OCI-M2 (cell line): ENCODE measurements around the gene TNFRSF19.
A peak's percentile ranks its signal among the peaks of the same experiment; 100 is the strongest.

ENCODE experiments used
- DNase-seq: peaks from one replicate; lab custom pipeline; 2025; ENCODE audit not compliant: unreplicated experiment; lab: John Stamatoyannopoulos, UW

Gene TNFRSF19

GRCh38 chr13:23600534-23600933 is 30.3 kb downstream of the TNFRSF19 start:
- no peak for DNase-seq

- no peak for DNase-seq
Measured at GRCh38 chr13:23605831-23606230, 35.6 kb downstream of the TNFRSF19 start.

- no peak for DNase-seq
Measured at GRCh38 chr13:23608138-23608537, 37.9 kb downstream of the TNFRSF19 start.

- no peak for DNase-seq
Measured at GRCh38 chr13:23608701-23609413, 38.6 kb downstream of the TNFRSF19 start.

DNA sequence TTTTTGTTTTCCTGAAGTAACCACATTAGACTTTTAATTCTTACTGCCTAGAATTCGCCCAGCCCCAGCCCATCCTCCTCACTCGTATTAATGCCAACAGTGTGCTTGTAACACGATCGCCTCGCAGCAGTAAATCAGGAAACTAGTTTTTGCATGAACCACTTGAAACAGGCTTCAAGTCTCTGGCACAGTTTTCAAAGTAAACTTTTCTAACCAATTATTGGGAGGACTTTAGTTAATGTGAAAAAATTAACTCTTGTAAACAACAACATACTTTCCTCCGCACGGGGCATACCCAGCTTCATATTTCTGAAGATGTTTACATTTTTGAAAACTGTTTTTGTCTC is 39.2 kb downstream of the TNFRSF19 start:
- DNase-seq: no peak

GRCh38 chr13:23609874-23610576 is 39.8 kb downstream of the TNFRSF19 start:
- no peak for DNase-seq

DNA sequence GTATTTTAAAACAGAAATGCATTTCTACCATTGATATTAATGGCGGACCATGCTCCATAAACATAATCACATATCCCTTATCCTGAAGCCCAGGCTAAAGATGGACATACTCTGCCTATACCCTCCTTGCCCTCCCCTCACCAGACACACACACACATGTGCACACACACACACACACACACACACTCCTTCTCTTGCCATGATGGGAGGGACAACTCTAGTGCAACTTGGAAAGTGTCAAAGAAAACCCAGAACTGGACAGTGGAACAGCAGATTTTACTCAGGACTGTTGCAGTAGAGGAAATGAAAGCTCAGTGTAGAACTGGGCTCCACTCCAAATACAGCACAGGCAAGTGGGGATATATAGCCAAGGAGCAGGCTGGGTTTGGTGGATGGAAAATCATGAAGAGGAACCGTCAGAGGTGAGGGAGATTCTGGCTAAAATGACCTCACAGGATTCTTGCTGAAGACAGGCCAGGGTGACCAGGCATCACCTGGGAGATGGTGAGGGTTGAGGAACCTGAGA is 40.8 kb downstream of the TNFRSF19 start:
- no peak for DNase-seq

GRCh38 chr13:23612182-23612581 is 42.0 kb downstream of the TNFRSF19 start:
- DNase-seq: no peak

- DNase-seq: no peak
Measured at GRCh38 chr13:23612731-23613130, 42.5 kb downstream of the TNFRSF19 start.

- DNase-seq: no peak
Measured at GRCh38 chr13:23613596-23613995, 43.4 kb downstream of the TNFRSF19 start.

GRCh38 chr13:23615395-23616081 is 45.3 kb downstream of the TNFRSF19 start:
- no peak for DNase-seq

DNA sequence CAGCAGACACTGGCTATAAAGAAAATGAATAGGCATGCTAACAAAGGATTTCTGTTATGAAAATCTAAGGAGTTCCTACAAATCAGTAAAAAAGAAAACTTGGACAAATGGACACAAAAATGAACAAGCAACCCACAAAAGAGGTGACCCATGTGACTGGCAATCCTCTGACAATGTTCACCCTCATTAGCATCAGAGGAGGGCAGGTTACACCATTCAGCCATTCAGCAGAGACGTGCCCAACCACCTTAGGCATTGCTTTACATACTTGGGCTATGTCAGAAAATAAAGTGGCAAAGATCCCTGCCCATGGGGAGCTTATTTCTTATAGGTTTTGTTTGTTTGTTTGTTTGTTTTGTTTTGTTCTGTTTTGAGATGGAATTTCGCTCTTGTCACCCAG is 46.0 kb downstream of the TNFRSF19 start:
- no peak for DNase-seq

DNA sequence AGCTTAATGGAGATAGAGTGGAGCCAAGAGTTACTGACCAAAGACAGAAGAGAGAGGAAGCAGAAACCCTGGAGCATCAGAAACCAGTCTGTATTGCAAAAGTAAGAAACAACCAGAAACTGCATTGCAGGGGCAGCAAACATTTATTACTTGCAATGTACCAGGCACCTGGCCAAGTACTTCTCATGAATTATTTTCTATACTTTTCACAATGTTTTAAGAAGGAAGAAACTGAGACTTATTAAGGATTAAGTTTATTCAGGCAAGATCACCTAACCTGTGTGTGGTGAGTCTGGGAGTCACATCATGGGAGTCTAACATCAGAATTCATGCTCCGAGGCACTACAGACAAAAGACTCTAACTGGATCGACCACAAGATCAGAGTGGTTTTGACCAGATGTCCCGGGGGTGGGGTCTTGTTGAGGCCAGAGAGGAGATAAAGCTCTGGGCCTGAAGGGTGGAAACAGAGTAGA is 47.4 kb downstream of the TNFRSF19 start:
- DNase-seq: peak; percentile 30

DNA sequence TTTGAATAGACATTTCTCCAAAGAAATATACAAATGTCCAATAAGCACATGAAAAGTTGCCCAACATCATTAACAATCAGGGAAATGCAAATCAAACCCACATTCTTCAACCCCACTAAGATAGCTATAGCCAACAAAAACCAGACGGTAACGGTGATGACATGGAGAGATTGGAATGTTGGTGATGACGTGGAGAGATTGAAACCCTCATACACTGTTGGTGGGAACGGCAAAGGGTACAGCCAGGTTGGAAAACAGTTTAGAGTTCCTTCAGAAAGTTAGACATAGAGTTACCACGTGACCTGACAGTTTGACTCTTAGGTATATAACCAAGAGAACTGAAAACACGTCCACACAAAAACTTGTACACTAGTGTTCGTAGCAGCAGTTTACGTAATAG is 48.1 kb downstream of the TNFRSF19 start:
- DNase-seq: no peak

- DNase-seq: no peak
Measured at GRCh38 chr13:23619068-23619855, 49.0 kb downstream of the TNFRSF19 start.

DNA sequence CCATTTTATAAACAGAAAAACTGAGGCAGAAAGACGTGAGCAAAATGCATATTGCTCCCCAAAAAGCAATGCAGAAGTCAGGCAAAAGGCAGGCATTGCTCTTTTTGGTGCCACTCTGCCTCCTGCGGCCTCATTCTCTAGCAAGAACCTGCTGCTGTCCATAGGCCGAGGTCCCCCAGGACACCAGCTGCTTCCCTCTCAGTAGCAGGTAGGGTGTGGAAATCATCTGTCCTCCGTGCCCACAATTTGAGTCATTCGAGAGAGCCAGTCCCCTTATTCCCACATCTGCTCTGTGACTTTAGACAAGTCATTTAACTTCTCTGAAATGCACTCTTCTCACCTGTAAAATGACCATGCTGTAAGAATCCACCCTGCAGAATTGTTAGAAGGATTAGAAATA is 50.0 kb downstream of the TNFRSF19 start:
- DNase-seq: no peak

DNA sequence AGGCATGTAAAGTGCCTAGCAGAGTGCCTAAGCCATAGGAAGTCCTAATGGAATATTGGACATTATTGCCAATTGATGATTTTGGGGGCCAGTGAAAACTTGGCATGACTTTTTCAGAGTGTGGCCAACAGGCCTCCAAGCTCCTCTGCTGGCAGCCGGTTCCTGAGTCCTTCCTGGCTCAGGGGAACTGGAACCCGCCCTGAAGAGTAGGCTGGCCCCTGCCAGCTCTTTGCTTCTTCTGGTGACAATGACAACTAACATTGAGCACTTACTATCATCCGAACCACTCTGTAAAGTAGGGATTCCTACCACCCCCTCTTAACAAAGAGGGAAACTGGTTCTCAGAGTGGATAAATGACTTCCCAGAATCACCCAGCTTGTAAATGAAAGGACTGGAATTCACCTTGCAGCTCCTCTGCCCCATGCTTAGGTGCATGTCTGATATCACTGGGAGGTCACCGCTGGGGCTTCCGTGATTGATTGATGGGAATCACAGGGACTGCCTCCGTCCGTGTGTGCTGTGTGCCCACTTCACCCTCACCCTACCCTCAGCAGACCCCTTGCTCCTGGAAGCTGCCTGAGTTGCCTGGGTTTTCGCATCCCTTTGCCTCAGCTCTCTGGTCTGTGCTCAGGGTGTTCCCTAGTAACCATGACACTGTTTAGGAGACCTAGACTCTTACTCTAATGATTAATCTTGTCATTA is 50.6 kb downstream of the TNFRSF19 start:
- no peak for DNase-seq

DNA sequence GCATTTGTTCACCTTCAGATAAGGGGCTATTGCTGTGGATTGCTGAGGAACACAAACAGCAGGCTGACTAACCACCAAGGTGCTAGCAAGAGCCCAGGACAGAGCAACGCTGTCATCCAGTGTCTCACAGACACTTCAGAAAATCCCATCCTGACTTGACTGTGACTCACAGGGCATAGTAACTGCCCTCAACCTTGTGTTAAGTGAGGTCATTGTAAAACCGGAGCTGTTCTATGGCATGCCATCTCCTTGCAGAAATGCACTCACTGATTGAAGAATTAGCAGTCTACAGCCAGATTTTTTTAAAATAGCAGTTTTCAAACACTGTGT is 51.1 kb downstream of the TNFRSF19 start:
- DNase-seq: no peak

GRCh38 chr13:23622985-23623384 is 52.8 kb downstream of the TNFRSF19 start:
- DNase-seq: no peak

- DNase-seq: no peak
Measured at GRCh38 chr13:23623394-23623793, 53.2 kb downstream of the TNFRSF19 start.

DNA sequence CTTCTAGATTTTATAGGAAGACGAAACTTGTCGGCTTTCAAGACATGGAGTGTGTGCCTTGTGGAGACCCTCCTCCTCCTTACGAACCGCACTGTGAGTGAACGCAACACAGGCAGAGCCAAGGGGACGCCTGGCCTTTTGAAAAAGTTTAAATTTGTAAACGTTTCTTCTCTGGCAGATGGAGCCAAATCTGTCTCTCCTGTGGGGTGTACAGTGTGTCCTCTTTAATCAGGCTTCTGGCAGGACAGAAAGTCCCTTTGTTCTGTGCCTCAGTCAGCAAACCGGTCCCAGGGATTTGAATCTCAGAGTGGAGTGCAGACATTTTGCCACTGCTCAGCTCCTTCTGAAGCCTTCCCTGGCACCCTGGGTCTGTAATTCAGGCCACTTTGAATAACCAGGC is 56.5 kb downstream of the TNFRSF19 start:
- no peak for DNase-seq
